ENCODE measurements around the gene GRB2.
A peak's percentile ranks its signal among the peaks of the same experiment; 100 is the strongest.

The GRB2 gene

DNA sequence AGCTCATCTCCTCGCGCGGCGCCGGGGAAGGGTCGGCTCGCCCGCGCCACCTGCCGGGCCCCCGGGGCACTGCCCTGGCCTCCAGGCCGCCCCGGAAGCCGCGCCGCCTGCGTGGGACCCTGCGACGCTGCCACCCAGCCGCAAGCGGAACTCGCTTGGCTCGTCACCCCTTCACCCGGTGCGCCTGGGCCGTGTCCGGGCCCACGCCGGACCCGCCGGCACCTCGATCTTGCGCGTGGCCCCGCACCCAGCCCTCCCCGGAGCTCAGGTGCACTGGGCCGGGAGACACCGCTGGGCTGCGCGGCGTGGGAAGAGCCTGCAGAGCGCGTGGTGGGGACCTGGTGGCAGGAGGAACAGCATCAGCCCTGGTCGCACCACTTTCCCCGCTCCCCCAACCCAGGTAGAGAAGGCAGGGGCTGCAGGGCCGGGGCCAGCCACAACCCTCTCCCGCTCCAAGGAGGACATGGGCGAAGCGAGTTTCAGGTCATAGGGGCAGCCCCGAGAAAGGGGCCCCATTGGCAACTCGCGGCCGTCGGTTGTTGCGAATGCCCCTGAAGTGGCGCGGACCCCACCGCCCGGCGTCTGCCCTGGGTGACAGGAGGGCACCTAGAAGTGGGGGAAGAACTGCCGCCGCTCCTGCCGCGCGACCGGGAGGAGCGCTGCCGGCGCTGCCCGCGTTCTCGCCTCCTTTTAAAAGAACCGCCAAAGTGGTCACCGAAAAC is 134.1 kb downstream of the GRB2 start:
- Histone ChIP-seq H3K9ac (ENCODE audit: low read depth, low read length) (peak overlapping the region; percentile 95), H3K9me3 (ENCODE audit: control insufficient read depth, insufficient read depth, low read length) (no peaks in the 10 kb centered on the region), H3K4me1 (ENCODE audit: insufficient read depth, low read length) (peaks cover 4% of the 10 kb centered on the region; the same call in 1 of the 2 replicates), H3K36me3 (ENCODE audit: insufficient read depth, low read length) (peaks cover 7% of the 10 kb centered on the region; the same call in 1 of the 2 replicates)

GRCh38 chr17:75270966-75271232 is 134.6 kb downstream of the GRB2 start, which contains the start of gene MIF4GD:
TSS of gene MIF4GD (minus strand) at chr17:75271231. CDS start at chr17:75270195, 1,036 bp downstream.
- H3K9me3 ChIP-seq (ENCODE audit: control insufficient read depth, insufficient read depth, low read length): no peaks in the 10 kb centered on the region
- H3K9ac ChIP-seq (ENCODE audit: low read depth, low read length): peak within 1 kb of the TSS; percentile 95
- H3K4me1 ChIP-seq (ENCODE audit: insufficient read depth, low read length): peaks cover 4% of the 10 kb centered on the region; the same call in 1 of the 2 replicates
- H3K36me3 ChIP-seq (ENCODE audit: insufficient read depth, low read length): peaks cover 12% of the 10 kb centered on the region; the same call in 1 of the 2 replicates

DNA sequence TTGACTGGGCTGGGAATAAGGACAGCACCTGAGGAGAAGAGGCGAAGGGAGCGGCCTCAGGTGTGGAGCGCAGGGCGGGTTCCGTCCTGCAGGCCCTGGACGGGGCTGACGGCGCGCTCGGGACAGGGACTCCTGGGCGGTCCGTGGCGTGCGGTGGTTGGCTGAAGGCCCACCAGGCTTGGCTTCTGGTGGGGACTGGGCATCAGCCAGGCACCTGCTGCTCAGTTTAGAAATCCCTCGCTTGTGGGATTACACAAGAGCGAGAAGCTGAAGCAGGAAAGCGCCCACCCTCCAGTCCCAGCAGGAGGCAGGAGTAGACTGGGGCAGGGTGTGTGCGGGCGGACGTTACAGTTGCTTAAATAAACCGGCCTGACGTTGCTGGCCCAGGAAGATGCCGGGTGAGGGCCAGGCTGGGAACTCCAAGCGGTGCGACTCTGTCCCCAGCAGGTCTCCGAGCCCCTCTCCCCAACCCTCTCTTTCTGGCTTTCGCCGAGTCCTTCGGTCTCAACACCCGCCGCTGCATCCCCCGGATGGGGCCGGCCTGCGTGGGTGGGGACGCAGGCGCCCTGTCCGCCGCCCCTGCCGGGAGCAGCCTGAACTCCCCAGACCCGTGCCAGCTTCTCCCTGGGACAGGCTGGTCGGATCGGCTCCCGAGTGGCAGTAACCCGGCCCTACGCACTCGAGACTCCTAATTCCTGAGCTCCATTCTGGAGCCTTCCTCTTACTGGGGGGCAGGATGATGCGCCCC is 135.1 kb downstream of the GRB2 start:
- H3K36me3 ChIP-seq (ENCODE audit: insufficient read depth, low read length): peaks cover 13% of the 10 kb centered on the region; the same call in 1 of the 2 replicates
- peak overlapping the region; percentile 95 for H3K9ac ChIP-seq (ENCODE audit: low read depth, low read length)
- H3K4me1 ChIP-seq (ENCODE audit: insufficient read depth, low read length): peaks cover 4% of the 10 kb centered on the region; the same call in 1 of the 2 replicates
- no peaks in the 10 kb centered on the region for H3K9me3 ChIP-seq (ENCODE audit: control insufficient read depth, insufficient read depth, low read length)

DNA sequence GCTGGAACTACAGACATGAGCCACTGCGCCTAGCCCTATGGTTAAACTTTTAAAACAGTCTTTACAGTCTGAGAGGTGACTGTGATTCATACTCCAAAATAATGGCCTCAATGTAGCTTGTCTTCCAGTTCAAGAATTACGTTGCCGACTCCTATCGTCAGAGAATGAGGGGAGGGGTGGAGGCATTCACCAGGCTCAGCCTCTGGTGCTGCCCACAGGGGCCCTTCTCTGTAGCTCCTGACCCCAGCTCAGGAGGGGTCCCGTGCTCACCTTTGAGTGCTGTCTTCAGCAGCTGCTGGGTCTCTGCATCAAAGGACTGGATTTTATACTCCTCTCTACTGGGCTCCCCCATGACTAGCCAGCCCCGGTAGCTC is 135.6 kb downstream of the GRB2 start:
- Histone ChIP-seq H3K9me3 (ENCODE audit: control insufficient read depth, insufficient read depth, low read length) (no peaks in the 10 kb centered on the region), H3K9ac (ENCODE audit: low read depth, low read length) (peak overlapping the region; percentile 95), H3K4me1 (ENCODE audit: insufficient read depth, low read length) (peaks cover 4% of the 10 kb centered on the region; the same call in 1 of the 2 replicates), H3K36me3 (ENCODE audit: insufficient read depth, low read length) (peaks cover 13% of the 10 kb centered on the region; the same call in 1 of the 2 replicates)

Measured in ES-I3 (cell line).